ENCODE data around the gene NUCKS1.
A peak's percentile ranks its signal among the peaks of the same experiment; 100 is the strongest.

NUCKS1 gene

GRCh38 chr1:205769641-205770365, 19.8 kb upstream of the NUCKS1 start:
- DNase-seq = no peak

GRCh38 chr1:205767248-205767647, 17.3 kb upstream of the NUCKS1 start:
- no peak for DNase-seq

- no peak for DNase-seq
Observed at GRCh38 chr1:205766570-205766969, 16.6 kb upstream of the NUCKS1 start.

- no peak for DNase-seq
Observed at GRCh38 chr1:205766038-205766437, 16.1 kb upstream of the NUCKS1 start.

GRCh38 chr1:205764578-205764977, 14.6 kb upstream of the NUCKS1 start:
- DNase-seq = no peak

GRCh38 chr1:205763980-205764379, 14.0 kb upstream of the NUCKS1 start:
- DNase-seq = no peak

GRCh38 chr1:205760606-205761005, 10.6 kb upstream of the NUCKS1 start:
- DNase-seq = no peak

- DNase-seq = no peak
Observed at GRCh38 chr1:205756552-205756951, 6.6 kb upstream of the NUCKS1 start.

- no peak for DNase-seq
Observed at GRCh38 chr1:205754857-205755256, 4.9 kb upstream of the NUCKS1 start.

GRCh38 chr1:205751036-205751651, 1.2 kb upstream of the NUCKS1 start:
- DNase-seq = no peak

GRCh38 chr1:205749234-205750137, 496 bp downstream of the NUCKS1 start:
- peak; percentile 78 for DNase-seq

- DNase-seq = peak; percentile 57
Observed at GRCh38 chr1:205748403-205749233, 1.4 kb downstream of the NUCKS1 start.

- no peak for DNase-seq
Observed at GRCh38 chr1:205746757-205747412, 3.1 kb downstream of the NUCKS1 start.

- DNase-seq = no peak
Observed at GRCh38 chr1:205744403-205744802, 5.6 kb downstream of the NUCKS1 start.

GRCh38 chr1:205743977-205744376, 6.0 kb downstream of the NUCKS1 start:
- no peak for DNase-seq

GRCh38 chr1:205741681-205742080, 8.3 kb downstream of the NUCKS1 start:
- no peak for DNase-seq

GRCh38 chr1:205739348-205740160, 10.4 kb downstream of the NUCKS1 start:
- no peak for DNase-seq

- no peak for DNase-seq
Observed at GRCh38 chr1:205735218-205735617, 14.8 kb downstream of the NUCKS1 start.

GRCh38 chr1:205733438-205734175, 16.4 kb downstream of the NUCKS1 start:
- DNase-seq = no peak

- DNase-seq = no peak
Observed at GRCh38 chr1:205729945-205730610, 19.9 kb downstream of the NUCKS1 start.
